ENCODE measurements around the gene ZNF331.

Gene ZNF331

GRCh38 chr19:53520547-53521372 is 17.2 kb upstream of the ZNF331 start:
- DNase-seq (ENCODE audit: low spot score), result peak; percentile 96

GRCh38 chr19:53521373-53522202 is 16.4 kb upstream of the ZNF331 start:
- no peak for DNase-seq (ENCODE audit: low spot score)

- DNase-seq (ENCODE audit: low spot score), result no peak
Measured at GRCh38 chr19:53525922-53526321, 12.0 kb upstream of the ZNF331 start.

GRCh38 chr19:53530622-53531021 is 7.3 kb upstream of the ZNF331 start:
- DNase-seq (ENCODE audit: low spot score), result no peak

GRCh38 chr19:53531457-53531856 is 6.5 kb upstream of the ZNF331 start:
- DNase-seq (ENCODE audit: low spot score), result no peak

- no peak for DNase-seq (ENCODE audit: low spot score)
Measured at GRCh38 chr19:53532362-53532761, 5.6 kb upstream of the ZNF331 start.

- DNase-seq (ENCODE audit: low spot score), result no peak
Measured at GRCh38 chr19:53536225-53536548, 1.8 kb upstream of the ZNF331 start.

GRCh38 chr19:53537121-53537520 is 824 bp upstream of the ZNF331 start:
- DNase-seq (ENCODE audit: low spot score), result no peak

- DNase-seq (ENCODE audit: low spot score), result no peak
Measured at GRCh38 chr19:53538378-53539109, 599 bp downstream of the ZNF331 start.

GRCh38 chr19:53540091-53540490 is 2.1 kb downstream of the ZNF331 start:
- no peak for DNase-seq (ENCODE audit: low spot score)

GRCh38 chr19:53541971-53542370 is 4.0 kb downstream of the ZNF331 start:
- no peak for DNase-seq (ENCODE audit: low spot score)

GRCh38 chr19:53545271-53546065 is 7.5 kb downstream of the ZNF331 start:
- no peak for DNase-seq (ENCODE audit: low spot score)

- DNase-seq (ENCODE audit: low spot score), result no peak
Measured at GRCh38 chr19:53546758-53547513, 9.0 kb downstream of the ZNF331 start.

- DNase-seq (ENCODE audit: low spot score), result no peak
Measured at GRCh38 chr19:53549340-53549739, 11.4 kb downstream of the ZNF331 start.

GRCh38 chr19:53552001-53552721 is 14.2 kb downstream of the ZNF331 start:
- no peak for DNase-seq (ENCODE audit: low spot score)

- no peak for DNase-seq (ENCODE audit: low spot score)
Measured at GRCh38 chr19:53553156-53553555, 15.2 kb downstream of the ZNF331 start.

- DNase-seq (ENCODE audit: low spot score), result peak; percentile 46
Measured at GRCh38 chr19:53553865-53554791, 16.2 kb downstream of the ZNF331 start.

GRCh38 chr19:53554804-53555203 is 16.9 kb downstream of the ZNF331 start:
- no peak for DNase-seq (ENCODE audit: low spot score)

GRCh38 chr19:53555352-53555751 is 17.4 kb downstream of the ZNF331 start:
- no peak for DNase-seq (ENCODE audit: low spot score)

All from D341Med (cell line).